HG03575 (cell line): ENCODE measurements around the gene PTPRD.

Experiments used
- ATAC-seq: cut with Tn5 transposase; IDR thresholded peaks from one replicate; pipeline ENCODE4 v1.9.1; 2021; ENCODE audit not compliant: unreplicated experiment, insufficient number of reproducible peaks, low FRiP score; ENCODE audit errors: extremely low read depth

Gene PTPRD

DNA sequence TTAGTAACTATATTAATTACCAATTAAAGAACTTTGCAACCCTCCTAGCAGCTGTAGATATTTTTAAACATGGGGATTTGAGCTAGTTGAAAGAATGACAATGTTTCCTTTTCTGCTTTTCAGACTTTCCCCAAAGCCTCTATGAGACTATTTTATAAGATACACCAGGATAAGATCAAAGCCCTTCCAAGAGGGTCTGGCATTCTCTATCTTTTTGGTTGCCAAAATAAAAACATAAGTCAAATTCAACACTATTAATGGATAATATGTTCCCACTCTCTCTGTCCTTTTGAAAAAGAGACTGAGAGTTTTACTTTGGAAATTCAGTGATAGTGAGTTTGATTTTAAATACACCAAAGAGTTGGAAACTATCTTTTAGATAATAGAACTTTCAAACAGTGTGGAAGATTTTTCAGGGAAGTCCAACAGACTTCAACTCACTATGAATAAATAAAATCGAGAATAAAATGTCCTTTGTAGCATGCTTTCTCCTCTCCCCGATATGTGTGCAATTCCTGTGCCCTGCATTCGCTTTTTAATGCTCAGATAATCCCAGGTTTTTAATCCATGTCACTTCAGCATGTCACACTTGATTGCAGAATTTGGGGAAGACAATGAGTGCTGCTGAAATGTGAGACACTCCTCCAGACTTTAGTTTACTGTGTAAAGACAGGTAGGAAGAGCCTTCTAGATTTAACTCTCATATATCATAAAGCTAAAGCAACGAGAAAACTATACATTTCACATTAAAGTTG is 1717.5 kb downstream of the PTPRD start:
- ATAC-seq, result no peak

DNA sequence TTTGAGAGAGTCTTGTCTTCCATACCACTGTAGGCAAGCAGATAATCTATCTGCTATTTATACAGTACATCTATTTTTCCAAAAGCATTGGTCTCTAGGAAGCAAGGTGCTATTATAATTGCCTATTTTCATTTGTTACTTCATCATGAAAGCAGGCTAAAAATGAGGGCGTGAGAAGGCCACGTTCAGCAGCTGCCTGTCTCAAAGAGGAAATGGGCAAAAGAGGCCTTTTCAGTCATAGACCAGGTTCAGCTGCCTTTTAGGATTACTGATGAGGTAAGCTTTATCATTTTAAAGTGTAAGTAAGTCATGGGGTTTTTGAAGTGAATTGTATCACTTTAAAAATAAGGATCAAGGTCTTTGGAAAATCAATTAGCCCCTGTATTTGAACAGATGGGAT is 1722.1 kb downstream of the PTPRD start:
- ATAC-seq, result no peak

DNA sequence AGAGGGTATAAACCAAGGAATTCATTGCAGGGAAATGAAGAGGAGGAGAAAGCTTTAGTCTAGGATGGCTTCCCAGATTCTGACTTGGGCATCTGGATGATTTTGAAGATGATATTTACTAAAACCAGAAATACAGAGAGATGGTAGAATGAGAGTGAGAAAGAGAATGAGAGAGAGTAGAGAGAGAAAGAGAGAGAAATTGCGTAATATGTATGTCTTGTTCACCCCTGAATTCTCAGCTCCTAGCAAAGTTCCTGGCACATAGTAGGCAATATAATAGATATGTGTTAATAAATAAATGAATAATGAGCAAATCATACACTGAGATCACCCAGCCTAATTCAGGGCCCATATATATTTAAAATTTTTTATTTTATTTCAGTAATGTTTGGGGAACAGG is 1723.7 kb downstream of the PTPRD start:
- ATAC-seq, result no peak

DNA sequence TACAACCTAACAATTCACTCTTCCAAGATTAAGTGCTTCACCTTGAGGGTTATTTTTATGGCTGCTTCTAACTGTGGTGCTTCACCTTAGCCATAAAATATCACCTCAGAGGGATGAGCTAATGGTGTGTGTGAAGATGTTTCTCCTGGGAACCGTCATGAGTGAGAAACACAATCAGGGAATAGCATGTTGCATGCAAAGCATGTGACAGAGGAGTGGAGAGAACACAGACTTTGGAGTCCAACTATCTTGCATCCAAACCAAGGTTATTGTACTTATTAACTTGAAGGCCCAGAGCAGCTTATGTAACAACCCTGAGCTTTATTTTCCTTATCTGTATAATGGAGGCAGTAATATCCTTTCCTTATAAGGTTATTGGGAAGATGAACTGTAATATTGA is 1724.2 kb downstream of the PTPRD start:
- no peak for ATAC-seq

DNA sequence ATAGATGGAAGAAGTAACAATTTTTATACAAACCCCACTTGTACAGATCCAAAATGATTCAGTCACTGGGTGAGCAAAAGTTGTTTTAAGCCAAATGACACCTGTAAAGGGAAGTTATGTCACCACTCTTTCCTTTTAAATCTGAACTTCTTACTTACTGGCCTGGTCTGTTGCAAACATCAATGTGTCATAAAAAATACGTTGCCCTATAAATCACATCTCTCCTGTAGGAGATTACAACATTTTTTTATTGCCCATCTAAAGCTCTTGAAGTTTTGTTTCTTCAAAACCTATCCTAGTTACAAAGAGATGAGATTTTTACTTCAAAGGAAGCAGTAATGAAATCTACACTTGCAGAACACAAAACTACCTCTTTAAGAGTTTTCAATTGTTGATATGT is 1725.4 kb downstream of the PTPRD start:
- ATAC-seq, result no peak

DNA sequence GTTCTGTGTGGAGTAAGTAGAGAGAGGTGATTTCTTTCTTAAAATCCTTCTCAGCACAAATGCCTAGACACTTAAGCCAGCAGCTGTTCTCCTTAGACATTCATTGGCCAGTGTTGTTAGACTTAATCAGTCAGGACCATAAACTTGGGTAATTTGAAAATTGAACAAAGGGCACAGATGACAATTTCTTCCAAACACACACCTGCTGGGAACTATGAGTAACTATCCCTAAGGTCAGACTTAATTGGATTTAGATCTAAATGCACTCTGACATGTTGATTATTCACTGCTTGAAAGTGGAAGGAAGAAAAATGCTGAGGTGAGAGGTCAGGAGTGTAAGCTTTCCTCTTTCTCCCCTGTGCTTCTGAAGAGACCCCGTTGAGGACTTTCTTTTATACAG is 1729.5 kb downstream of the PTPRD start:
- no peak for ATAC-seq

DNA sequence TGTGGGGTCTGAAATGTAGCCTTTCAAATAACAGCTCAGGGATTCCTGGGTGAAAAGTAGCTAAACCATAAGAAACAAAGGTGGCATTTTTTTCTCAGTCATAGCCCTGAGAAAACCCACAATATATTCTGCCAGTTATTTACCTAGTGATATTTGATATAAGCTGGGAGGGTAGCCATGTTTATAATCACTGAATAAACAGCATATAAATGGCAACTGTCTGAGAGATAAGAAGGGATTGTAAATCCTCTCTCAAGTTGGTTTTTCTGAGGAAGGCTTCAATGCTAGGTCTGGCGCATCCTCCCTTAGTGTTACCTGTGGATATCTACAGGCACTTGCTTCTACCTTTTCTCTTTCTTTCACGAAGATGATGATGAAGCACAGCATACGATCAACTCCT is 1732.7 kb downstream of the PTPRD start:
- no peak for ATAC-seq

DNA sequence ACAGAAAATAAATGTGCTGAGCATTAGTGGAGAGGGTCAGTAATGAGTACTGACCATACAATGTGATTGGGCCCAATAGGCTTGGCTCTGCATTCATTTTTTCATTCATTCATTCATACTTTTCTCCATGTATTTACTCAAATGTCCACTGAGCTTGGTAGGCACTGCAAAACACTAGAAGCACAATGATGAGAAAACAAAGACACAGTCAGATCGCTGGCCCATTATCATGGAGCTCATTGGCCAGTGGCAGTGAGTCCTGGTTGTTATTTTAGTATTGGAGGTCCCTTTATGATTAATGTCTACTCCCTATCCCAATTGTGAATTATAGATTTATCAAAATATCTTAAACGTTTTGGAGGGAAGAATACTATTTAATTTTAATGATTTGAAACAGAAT is 1733.5 kb downstream of the PTPRD start:
- no peak for ATAC-seq

DNA sequence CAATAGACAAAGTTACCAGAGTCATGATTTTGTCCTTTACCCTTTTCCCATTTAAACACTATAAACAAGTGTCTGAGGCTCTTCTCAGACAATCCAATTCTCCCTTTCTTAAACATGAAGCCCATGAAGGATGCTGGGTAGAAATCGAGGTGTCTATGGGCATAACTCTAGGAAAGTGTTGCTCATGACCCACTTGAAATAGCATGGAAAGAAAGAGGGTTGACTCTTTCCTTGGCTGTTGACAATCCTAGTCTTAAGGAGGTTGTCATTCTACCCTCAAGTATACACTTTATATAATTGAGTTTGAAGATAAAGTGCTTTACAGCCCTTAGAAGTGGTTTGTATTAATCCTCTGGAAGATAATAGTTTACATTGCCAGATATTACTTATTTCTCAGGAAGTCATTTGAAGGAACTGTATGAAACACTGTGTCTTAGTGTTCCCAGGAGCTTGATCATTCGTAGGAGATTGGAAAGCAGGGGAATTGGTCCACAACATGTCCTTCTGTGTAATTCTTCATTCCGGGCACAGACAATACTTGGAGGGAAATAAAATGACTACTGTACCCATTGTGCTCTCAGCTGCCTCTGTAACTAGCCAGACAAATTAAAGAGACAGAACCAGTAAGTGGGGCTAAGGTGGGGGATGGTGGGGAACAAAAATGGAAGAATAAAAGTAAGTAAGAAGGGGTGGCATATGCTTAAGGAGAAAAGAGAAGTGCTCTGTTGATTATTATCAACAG is 1734.9 kb downstream of the PTPRD start:
- ATAC-seq, result no peak

DNA sequence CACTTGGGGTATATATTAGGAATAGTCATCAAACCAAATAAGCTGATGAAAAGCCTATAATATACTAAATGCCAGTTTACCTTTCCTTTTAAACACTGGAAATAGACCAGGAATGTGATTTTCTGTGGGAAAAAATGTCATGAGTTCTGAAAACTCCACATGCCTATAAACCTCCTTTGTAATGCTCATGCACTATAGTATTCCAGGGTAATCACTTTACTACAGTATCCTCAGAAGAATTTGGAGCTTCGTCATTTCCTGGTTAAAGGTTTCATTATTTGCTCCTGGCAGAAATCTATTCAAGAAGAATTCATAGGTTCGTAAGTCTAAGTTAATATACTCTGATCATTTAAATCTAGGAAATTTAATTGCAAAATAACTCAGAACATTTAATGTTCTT is 1736.5 kb downstream of the PTPRD start:
- ATAC-seq, result no peak

DNA sequence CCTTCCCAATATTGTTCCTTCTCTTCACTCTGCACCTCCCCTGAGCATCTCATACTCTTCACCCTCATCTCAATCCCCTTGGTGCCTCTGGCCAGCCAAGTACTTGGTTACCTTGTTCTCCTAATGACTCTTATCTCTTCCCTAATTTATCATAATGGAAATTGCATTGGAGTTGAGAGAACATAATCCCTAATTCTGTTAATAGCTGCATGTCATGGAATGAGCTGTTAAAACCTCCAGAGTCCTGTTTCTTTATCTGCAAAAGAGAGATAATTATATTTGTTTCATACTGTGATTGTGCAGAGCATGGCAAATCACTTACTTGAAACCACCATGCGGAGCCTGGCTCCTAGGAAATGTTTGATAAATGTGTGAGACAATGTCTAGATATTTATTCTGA is 1738.3 kb downstream of the PTPRD start:
- ATAC-seq, result no peak

DNA sequence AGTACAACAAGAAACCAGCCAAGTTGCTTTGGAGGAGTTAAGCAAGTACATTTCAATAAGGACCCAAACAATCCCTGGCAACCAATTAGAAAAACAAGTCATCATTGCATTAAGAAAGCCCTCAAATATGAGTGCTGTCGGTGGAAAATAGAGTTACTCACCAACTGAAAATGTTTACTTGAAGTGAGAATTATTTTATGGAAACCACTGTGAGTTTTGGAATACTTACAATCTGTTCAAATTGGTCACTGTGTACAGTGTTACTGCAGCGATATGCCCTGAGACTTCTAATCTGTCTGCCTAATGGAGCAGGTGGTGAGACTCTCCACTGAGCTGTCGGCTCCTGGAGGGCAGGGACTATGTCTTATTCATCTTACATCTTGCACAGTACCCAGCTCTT is 1740.0 kb downstream of the PTPRD start:
- ATAC-seq, result no peak

DNA sequence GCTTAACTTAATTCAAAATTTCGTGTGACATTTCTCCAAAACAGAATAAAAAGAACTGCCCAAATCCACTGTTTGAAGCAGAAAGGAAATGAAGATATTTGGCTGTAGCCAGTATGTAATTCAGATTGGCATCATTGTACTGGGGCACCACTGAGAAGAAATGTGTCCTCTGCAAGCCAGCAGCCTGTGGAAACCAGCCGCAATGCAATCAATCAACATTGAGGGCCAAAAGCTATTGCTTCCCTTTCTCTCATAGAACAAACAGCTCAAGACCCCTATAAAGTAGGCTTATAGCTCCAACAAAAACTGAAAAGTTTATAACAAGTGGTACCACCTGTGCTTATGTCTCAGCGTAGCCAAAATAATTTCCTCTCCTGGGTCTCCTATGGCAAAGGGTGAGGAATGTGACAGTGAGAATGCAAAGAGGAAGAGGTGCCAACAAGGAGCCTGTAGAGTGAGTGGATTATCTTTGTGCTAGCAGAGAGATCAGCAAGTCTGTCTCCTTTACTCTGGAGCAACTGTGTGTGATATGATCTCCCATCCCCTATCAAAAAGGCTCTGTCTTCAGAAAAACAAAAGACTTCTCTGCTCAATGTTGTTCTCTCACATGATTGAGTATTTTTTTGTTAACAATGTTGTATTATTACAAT is 1740.9 kb downstream of the PTPRD start:
- ATAC-seq, result no peak

DNA sequence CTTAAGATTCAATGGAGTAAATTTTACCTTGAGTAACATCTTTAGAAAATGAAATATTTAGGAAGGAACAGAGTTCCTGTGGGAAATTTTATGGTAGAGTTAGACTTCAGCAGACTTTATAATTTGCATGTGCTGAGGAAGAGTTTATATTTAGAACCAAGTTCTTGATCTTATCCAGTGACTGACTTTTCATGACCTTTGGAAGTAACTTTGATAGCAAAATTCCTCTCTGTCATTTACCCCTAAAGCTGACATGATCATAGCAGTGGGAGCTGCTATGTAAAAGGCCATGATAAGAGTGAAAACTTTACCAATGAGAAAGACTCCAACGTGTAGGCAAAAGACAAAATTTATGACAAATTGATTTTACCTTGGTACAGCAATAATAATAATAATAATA is 1741.4 kb downstream of the PTPRD start:
- ATAC-seq, result no peak

DNA sequence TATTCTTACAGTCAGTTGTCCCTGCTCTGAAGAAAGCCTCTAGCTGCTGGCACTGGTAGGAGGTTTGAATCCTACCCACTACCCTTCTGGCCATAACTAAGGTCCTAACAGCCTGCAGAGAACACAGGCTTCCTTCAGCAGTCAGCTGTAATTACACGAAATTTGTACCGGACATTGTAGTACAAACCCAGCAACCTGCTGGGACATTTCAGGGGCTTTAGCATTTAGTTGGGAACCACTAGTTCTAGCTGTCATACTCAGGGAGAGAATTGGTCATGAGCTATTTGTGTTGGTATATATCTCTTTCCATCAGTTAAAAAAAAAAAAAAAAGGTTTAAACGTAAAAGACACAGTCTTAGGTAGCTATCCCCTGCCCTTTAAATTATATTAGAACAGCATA is 1743.0 kb downstream of the PTPRD start:
- no peak for ATAC-seq

DNA sequence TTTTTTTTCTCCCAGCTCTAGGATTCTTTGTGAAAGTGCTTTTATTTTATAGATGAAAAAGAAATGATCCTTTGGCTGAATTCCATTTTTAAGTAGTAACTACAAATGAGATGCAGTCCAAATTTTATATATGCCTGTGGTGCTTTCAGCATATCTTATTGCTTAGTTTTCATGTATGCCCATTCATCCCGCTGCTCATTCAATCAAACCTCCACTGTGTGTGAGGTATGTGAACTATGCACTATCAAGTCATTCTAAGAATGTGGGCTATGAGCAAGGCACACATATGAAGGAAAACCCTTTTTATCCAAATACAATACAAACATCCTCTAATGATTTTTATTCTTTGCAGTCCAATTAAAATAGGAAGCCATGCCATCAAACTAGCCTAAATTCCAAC is 1744.2 kb downstream of the PTPRD start:
- no peak for ATAC-seq

DNA sequence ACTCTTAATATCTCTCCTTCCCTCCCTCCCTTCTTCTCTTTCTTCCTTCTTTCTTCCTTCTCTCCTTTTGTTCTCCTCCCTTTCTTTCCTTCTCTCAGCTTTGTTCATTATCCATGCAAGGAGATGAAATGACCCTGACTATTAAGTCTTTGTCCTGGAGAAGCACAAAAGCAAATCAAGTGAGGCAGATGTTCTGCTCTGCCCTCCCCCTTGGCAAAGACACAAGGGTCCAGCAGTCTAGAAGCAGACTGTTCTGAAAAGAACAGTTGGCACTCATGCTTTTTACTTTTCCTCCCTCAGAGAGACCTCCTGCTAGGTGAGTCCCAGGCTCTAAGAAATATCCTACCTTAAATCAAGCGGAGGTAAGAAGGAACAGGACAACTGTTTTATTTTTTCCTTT is 1745.7 kb downstream of the PTPRD start:
- ATAC-seq, result no peak

DNA sequence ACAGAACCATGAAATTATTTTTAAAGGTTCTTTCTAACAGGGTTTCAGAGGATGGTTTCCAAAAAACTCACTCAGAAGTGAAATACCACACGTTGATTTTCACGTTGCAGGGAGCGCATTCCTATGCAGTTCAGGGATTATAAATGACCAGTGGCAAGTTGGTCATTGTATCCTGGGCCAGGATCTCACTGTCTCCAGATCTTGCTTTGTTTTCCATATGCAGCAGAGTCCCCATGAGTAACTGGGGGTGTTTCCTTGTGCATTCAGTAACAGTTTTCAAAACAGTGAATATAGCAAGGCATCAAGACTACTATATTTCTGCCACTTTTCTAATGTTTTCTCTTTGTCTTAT is 1748.3 kb downstream of the PTPRD start:
- ATAC-seq, result no peak

DNA sequence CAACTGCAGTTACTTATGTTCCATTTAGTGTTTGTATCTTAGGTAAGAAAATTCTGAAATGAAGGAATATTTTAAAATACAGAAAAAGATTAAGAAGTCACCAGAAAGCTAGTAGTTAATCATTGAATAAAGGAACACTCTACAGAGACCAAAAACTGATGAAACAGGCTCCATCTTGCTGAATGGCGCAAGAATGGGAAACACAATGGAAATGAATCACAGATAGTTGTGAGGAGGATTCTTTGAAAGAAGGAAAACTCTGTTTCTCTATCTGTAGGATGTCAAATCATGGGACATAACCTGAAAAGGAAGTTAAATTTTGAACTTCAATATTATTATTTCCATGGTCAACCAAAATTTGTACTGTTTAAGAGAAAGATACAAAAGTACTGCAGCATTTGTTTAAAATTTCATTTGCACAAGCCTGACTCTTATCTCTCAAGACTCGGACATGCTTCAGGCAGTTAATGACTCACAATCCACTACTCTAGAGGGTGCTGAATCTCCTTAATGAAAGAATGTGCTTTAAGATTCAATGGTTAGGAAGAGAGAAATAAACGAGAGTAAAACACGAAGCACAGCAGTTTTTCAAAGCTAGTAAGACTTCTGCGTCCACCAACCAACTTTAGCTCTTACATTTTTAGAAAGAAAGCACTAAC is 1748.8 kb downstream of the PTPRD start:
- ATAC-seq, result no peak

DNA sequence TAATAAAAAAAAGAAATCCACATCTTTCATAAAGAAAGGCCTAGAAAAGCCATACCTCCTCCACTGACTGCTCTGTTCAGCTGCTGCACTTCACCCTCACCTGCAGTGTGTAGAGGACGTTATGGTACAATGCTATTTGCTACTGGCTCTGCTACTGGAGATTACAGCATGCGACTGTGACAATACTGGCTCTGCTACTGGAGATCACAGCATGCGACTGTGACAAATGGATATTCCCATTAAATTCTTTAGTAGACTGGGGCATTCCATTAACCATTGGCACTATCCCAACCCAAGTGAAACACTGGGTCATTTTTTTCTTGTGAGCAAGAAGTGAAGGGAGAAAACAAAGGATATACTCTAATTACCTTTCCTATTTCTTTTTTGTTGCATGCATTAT is 1749.7 kb downstream of the PTPRD start:
- ATAC-seq, result no peak
